HepG2 (cell line): ENCODE results near the gene EGFL8. TPM values are rescaled to one million over a fixed set of nuclear protein-coding genes. Genes with fewer than 3 reads are reported as not detected.

ENCODE experiments used
- CCDC6 ChIP-seq: sonication (generic); formaldehyde crosslinking; IDR thresholded peaks from 2 replicates; pipeline ENCODE4 v1.8.1; 2022; ENCODE audit warnings: mild to moderate bottlenecking, missing genetic modification reagents, moderate library complexity
- CENPT ChIP-seq: sonication (generic); formaldehyde crosslinking; IDR thresholded peaks from 2 replicates; pipeline ENCODE4 v1.8.0; 2022; ENCODE audit warnings: low read depth, mild to moderate bottlenecking, moderate library complexity, missing genetic modification reagents
- ETV6 ChIP-seq: sonication (generic); formaldehyde crosslinking; conservative IDR thresholded peaks from 2 replicates; pipeline ENCODE4 v1.4.0; 2020; ENCODE audit warnings: missing genetic modification reagents
- HNRNPL ChIP-seq: fragments of 200-400 bp; formaldehyde crosslinking; IDR thresholded peaks from 2 replicates; pipeline ENCODE4 v1.6.1; 2017; ENCODE audit warnings: mild to moderate bottlenecking, low read depth, low read length
- MYC ChIP-seq: sonication (generic); formaldehyde crosslinking; IDR thresholded peaks from 2 replicates; pipeline ENCODE4 v1.9.0; 2021; ENCODE audit warnings: missing genetic modification reagents, borderline replicate concordance
- SIX4 ChIP-seq: sonication (generic); formaldehyde crosslinking; IDR thresholded peaks from 2 replicates; pipeline ENCODE4 v1.4.0; 2020; ENCODE audit warnings: missing genetic modification reagents
- SOX6 ChIP-seq, 2 experiments: fragments of 450-650 bp in 1 of 2; sonication (generic) in 1 of 2; formaldehyde crosslinking in 1 of 2; IDR thresholded peaks; 2 replicates each; pipeline versions ENCODE4 v1.4.0 to v1.6.1; 2017 to 2020; ENCODE audit warnings: antibody characterized with exemption in 1 of 2, mild to moderate bottlenecking in 1 of 2, missing genetic modification reagents in 1 of 2
- ZIK1 ChIP-seq: sonication (generic); formaldehyde crosslinking; IDR thresholded peaks from 2 replicates; pipeline ENCODE4 v1.5.0; 2020; ENCODE audit warnings: mild to moderate bottlenecking, low read depth, missing genetic modification reagents, borderline replicate concordance
- ZNF17 ChIP-seq: sonication (generic); formaldehyde crosslinking; IDR thresholded peaks from 2 replicates; pipeline ENCODE4 v1.5.0; 2020; ENCODE audit warnings: mild to moderate bottlenecking, missing genetic modification reagents
- ZNF234 ChIP-seq: sonication (generic); formaldehyde crosslinking; conservative IDR thresholded peaks from 2 replicates; pipeline ENCODE4 v1.5.1; 2020; ENCODE audit warnings: mild to moderate bottlenecking, missing genetic modification reagents
- ZNF737 ChIP-seq: sonication (generic); formaldehyde crosslinking; IDR thresholded peaks from 2 replicates; pipeline ENCODE4 v1.5.0; 2020; ENCODE audit warnings: missing genetic modification reagents, mild to moderate bottlenecking, borderline replicate concordance
- ZNF777 ChIP-seq: sonication (generic); formaldehyde crosslinking; IDR thresholded peaks from 2 replicates; pipeline ENCODE4 v1.4.0; 2020; ENCODE audit warnings: missing genetic modification reagents
- ZNF850 ChIP-seq: sonication (generic); formaldehyde crosslinking; conservative IDR thresholded peaks from 2 replicates; pipeline ENCODE4 v1.9.0; 2021; ENCODE audit warnings: mild to moderate bottlenecking, missing genetic modification reagents
- ZSCAN12 ChIP-seq: sonication (generic); formaldehyde crosslinking; IDR thresholded peaks from 2 replicates; pipeline ENCODE4 v1.9.0; 2021; ENCODE audit warnings: mild to moderate bottlenecking, missing genetic modification reagents
- polyA plus RNA-seq, 8 experiments: library from polyadenylated mRNA; depleted of rRNA in 3 of 8; stranded (reverse) in 7 of 8; unstranded in 1 of 8; fragments of >200 nt; fragmentation: Illumina TruSeq in 4 of 8; extraction: Trizol in 4 of 8; gene quantifications; 2 replicates each; pipeline versions ENCODE4 v1.2.1 to v1.2.3, GENCODE V29; 2011 to 2016; ENCODE audit warnings: low read depth in 4 of 8, missing spikeins in 1 of 8, mixed read lengths in 1 of 8; ENCODE audit not compliant: insufficient read depth in 1 of 8
- total RNA-seq, 5 experiments: library from RNA; depleted of rRNA; stranded (reverse); fragments of >200 nt; fragmentation: Illumina TruSeq; extraction: Trizol; gene quantifications; 2 replicates each; pipeline ENCODE4 v1.2.3, GENCODE V29; 2016; ENCODE audit warnings: low read depth in 1 of 5
- TF ChIP-seq, protein P1 (sequence below): sonication (generic); formaldehyde crosslinking; IDR thresholded peaks from 2 replicates; pipeline ENCODE4 v1.4.0; 2020; ENCODE audit warnings: mild to moderate bottlenecking, missing genetic modification reagents
- TF ChIP-seq, protein P2 (sequence below): sonication (generic); formaldehyde crosslinking; IDR thresholded peaks from 2 replicates; pipeline ENCODE4 v1.4.0; 2020; ENCODE audit warnings: missing genetic modification reagents
- TF ChIP-seq, protein P3 (sequence below): sonication (generic); formaldehyde crosslinking; IDR thresholded peaks from 2 replicates; pipeline ENCODE4 v1.8.1; 2023; ENCODE audit warnings: mild to moderate bottlenecking, inconsistent platforms, moderate library complexity, missing genetic modification reagents, borderline replicate concordance
- TF ChIP-seq, protein P4 (sequence below): sonication (generic); formaldehyde crosslinking; IDR thresholded peaks from 2 replicates; pipeline ENCODE4 v1.9.0; 2021; ENCODE audit warnings: mild to moderate bottlenecking, missing genetic modification reagents

The EGFL8 gene
- total and polyA plus RNA-seq, 2 of the 13 experiments (the other 11 are each of a cell fraction or from before 2014, with no cell fraction given): 10.0 to 11.5 TPM

DNA sequence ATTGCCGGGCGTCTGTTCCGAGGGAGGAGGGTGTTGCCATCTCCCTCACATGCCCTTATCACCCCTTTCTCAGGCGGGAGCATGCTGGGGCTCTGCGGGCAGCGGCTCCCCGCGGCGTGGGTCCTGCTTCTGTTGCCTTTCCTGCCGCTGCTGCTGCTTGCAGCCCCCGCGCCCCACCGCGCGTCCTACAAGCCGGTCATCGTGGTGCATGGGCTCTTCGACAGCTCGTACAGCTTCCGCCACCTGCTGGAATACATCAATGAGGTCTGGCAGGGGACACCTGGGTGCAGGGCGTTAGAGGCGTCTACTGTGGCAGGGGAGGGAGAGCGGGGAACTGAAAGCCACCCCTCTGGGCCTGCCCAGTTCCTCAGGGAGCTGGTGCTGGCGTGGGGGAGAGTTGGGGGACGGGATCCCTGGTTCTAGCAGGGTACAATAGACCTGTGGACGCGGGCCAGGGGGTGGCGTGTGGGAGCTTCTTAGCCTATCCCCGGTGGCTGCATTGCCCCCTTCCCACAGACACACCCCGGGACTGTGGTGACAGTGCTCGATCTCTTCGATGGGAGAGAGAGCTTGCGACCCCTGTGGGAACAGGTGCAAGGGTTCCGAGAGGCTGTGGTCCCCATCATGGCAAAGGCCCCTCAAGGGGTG, 9.8 kb upstream of the EGFL8 start (continued):
- TF ChIP-seq MYC (CRISPR knock-in tag): peak; percentile 68; the same call in 1 of the 2 replicates
- no peak for TF ChIP-seq SIX4
- TF ChIP-seq, protein P1, sequence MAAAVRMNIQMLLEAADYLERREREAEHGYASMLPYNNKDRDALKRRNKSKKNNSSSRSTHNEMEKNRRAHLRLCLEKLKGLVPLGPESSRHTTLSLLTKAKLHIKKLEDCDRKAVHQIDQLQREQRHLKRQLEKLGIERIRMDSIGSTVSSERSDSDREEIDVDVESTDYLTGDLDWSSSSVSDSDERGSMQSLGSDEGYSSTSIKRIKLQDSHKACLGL (CRISPR knock-in tag): peak; percentile 81; the same call in 1 of the 2 replicates
- TF ChIP-seq SOX6 (IDR thresholded peaks at IDR 0.05): no peak
- no peak for TF ChIP-seq SOX6 (CRISPR knock-in tag; IDR thresholded peaks at IDR 0.05)
- TF ChIP-seq, protein P2, sequence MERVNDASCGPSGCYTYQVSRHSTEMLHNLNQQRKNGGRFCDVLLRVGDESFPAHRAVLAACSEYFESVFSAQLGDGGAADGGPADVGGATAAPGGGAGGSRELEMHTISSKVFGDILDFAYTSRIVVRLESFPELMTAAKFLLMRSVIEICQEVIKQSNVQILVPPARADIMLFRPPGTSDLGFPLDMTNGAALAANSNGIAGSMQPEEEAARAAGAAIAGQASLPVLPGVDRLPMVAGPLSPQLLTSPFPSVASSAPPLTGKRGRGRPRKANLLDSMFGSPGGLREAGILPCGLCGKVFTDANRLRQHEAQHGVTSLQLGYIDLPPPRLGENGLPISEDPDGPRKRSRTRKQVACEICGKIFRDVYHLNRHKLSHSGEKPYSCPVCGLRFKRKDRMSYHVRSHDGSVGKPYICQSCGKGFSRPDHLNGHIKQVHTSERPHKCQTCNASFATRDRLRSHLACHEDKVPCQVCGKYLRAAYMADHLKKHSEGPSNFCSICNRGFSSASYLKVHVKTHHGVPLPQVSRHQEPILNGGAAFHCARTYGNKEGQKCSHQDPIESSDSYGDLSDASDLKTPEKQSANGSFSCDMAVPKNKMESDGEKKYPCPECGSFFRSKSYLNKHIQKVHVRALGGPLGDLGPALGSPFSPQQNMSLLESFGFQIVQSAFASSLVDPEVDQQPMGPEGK (CRISPR knock-in tag): peak; percentile 91
- 0 out of 2 replicates have a peak, but pooled peaks have one; percentile 9 for TF ChIP-seq CENPT
- no peak for TF ChIP-seq ZSCAN12 (CRISPR knock-in tag)
- TF ChIP-seq, protein P3, sequence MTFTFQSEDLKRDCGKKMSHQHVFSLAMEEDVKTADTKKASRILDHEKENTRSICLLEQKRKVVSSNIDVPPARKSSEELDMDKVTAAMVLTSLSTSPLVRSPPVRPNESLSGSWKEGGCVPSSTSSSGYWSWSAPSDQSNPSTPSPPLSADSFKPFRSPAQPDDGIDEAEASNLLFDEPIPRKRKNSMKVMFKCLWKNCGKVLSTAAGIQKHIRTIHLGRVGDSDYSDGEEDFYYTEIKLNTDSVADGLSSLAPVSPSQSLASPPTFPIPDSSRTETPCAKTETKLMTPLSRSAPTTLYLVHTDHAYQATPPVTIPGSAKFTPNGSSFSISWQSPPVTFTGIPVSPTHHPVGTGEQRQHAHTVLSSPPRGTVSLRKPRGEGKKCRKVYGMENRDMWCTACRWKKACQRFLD (CRISPR knock-in tag): peak; percentile 69; the same call in 1 of the 2 replicates
- TF ChIP-seq, protein P4, sequence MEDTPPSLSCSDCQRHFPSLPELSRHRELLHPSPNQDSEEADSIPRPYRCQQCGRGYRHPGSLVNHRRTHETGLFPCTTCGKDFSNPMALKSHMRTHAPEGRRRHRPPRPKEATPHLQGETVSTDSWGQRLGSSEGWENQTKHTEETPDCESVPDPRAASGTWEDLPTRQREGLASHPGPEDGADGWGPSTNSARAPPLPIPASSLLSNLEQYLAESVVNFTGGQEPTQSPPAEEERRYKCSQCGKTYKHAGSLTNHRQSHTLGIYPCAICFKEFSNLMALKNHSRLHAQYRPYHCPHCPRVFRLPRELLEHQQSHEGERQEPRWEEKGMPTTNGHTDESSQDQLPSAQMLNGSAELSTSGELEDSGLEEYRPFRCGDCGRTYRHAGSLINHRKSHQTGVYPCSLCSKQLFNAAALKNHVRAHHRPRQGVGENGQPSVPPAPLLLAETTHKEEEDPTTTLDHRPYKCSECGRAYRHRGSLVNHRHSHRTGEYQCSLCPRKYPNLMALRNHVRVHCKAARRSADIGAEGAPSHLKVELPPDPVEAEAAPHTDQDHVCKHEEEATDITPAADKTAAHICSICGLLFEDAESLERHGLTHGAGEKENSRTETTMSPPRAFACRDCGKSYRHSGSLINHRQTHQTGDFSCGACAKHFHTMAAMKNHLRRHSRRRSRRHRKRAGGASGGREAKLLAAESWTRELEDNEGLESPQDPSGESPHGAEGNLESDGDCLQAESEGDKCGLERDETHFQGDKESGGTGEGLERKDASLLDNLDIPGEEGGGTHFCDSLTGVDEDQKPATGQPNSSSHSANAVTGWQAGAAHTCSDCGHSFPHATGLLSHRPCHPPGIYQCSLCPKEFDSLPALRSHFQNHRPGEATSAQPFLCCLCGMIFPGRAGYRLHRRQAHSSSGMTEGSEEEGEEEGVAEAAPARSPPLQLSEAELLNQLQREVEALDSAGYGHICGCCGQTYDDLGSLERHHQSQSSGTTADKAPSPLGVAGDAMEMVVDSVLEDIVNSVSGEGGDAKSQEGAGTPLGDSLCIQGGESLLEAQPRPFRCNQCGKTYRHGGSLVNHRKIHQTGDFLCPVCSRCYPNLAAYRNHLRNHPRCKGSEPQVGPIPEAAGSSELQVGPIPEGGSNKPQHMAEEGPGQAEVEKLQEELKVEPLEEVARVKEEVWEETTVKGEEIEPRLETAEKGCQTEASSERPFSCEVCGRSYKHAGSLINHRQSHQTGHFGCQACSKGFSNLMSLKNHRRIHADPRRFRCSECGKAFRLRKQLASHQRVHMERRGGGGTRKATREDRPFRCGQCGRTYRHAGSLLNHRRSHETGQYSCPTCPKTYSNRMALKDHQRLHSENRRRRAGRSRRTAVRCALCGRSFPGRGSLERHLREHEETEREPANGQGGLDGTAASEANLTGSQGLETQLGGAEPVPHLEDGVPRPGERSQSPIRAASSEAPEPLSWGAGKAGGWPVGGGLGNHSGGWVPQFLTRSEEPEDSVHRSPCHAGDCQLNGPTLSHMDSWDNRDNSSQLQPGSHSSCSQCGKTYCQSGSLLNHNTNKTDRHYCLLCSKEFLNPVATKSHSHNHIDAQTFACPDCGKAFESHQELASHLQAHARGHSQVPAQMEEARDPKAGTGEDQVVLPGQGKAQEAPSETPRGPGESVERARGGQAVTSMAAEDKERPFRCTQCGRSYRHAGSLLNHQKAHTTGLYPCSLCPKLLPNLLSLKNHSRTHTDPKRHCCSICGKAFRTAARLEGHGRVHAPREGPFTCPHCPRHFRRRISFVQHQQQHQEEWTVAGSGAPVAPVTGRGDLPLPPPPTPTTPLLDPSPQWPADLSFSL (CRISPR knock-in tag): 0 out of 2 replicates have a peak, but pooled peaks have one; percentile 6
- no peak for TF ChIP-seq ZNF737 (CRISPR knock-in tag)
- TF ChIP-seq ZIK1: peak; percentile 41; the same call in 1 of the 2 replicates
- TF ChIP-seq ZNF777 (CRISPR knock-in tag): peak; percentile 92
- no peak for TF ChIP-seq ZNF234 (CRISPR knock-in tag)
- TF ChIP-seq ZNF17 (CRISPR knock-in tag): no peak
- TF ChIP-seq ZNF850 (CRISPR knock-in tag): no peak
- peak; percentile 85; the same call in 1 of the 2 replicates for TF ChIP-seq CCDC6 (CRISPR knock-in tag)
- no peak for TF ChIP-seq ETV6 (CRISPR knock-in tag)
- no peak for TF ChIP-seq HNRNPL
